Kidney (tissue), 14 donors: ENCODE measurements around the gene SEMA5A. TPM values are rescaled to one million over a fixed set of nuclear protein-coding genes. Genes with fewer than 3 reads are reported as not detected.
A peak's percentile ranks its signal among the peaks of the same experiment; 100 is the strongest.

Experiments
- DNase-seq, 5 donors: peaks; one replicate each; pipeline ENCODE4 v3.0.0-alpha.2; 2013 to 2020
- FAIRE-seq: peaks from 2 replicates; lab custom pipeline; 2012; peaks lifted over from hg19 to GRCh38; lab: Jason Lieb, UNC
- H3K27ac ChIP-seq, 2 donors: one replicate each; pipeline ENCODE4 v1.7.0; 2013; ENCODE audit warnings: low read depth in 2 of 2, low read length in 2 of 2, inconsistent platforms in 1 of 2
- H3K27me3 ChIP-seq: one replicate; pipeline ENCODE4 v1.7.1; 2013; ENCODE audit warnings: low read length, inconsistent platforms; ENCODE audit not compliant: control insufficient read depth, insufficient read depth
- H3K36me3 ChIP-seq, 3 donors: one replicate each; pipeline versions ENCODE4 v1.7.0 to v1.7.1; 2013; ENCODE audit warnings: low read length in 3 of 3, control low read depth in 1 of 3, inconsistent platforms in 1 of 3; ENCODE audit not compliant: insufficient read depth in 3 of 3, control insufficient read depth in 2 of 3
- H3K4me1 ChIP-seq, 3 donors: one replicate each; pipeline versions ENCODE4 v1.7.0 to v1.7.1; 2013; ENCODE audit warnings: low read length in 3 of 3, inconsistent platforms in 1 of 3, low read depth in 1 of 3; ENCODE audit not compliant: control insufficient read depth in 2 of 3, insufficient read depth in 2 of 3
- H3K4me3 ChIP-seq, 3 donors: one replicate each; pipeline versions ENCODE4 v1.7.0 to v1.8.1; 2013; ENCODE audit warnings: low read length in 3 of 3, control low read depth in 1 of 3, inconsistent platforms in 1 of 3
- H3K9ac ChIP-seq, 3 donors: one replicate each; pipeline versions ENCODE4 v1.7.0 to v1.7.1; 2013; ENCODE audit warnings: low read length in 3 of 3, control low read depth in 1 of 3, inconsistent platforms in 1 of 3
- H3K9me3 ChIP-seq, 3 donors: one replicate each; pipeline versions ENCODE4 v1.7.0 to v1.7.1; 2013; ENCODE audit warnings: low read length in 3 of 3, control low read depth in 1 of 3, inconsistent platforms in 1 of 3; ENCODE audit not compliant: control insufficient read depth in 2 of 3, insufficient read depth in 1 of 3
- intact Hi-C: fragments of 100-400 bp; cut with DNase I; formaldehyde crosslinking; loops from one replicate; pipeline ENCODE4 v1.11.1; 2022
- polyA plus RNA-seq: library from polyadenylated mRNA; stranded (reverse); fragments of 350-450 nt; fragmentation: Illumina TruSeq; extraction: RNeasy Lipid Tissue Mini Kit (QIAGEN cat#74804); gene quantifications from one replicate; pipeline ENCODE4 v1.2.3, GENCODE V29; 2014; ENCODE audit warnings: low read depth, low replicate concordance; ENCODE audit not compliant: insufficient read depth
- total RNA-seq: library from RNA; stranded (reverse); fragmentation: NEBNext Ultra II Directional; extraction: Animal tissue kit (Norgen Biotek cat#: 25700); gene quantifications from one replicate; pipeline ENCODE4 v1.2.1, GENCODE V29; 2021
- TF ChIP-seq, protein P1 (sequence below): IDR thresholded peaks from 3 replicates; pipeline ENCODE4 v1.5.1; 2012; ENCODE audit warnings: mild to moderate bottlenecking, moderate library complexity, borderline replicate concordance; ENCODE audit not compliant: insufficient read depth; ENCODE audit errors: extremely low read depth
- donor health status: control.
- donor health status: control.
- donor health status: control.
- donor health status: control.
- donor health status: control.
- donor health status: DM: yes; HTN: yes; CAD: no.
- donor health status: Normal renal cell carcinoma (clear cell type).

Gene SEMA5A
- total and polyA plus RNA-seq, 2 donors from 2014 or later: 7.9 to 23.3 TPM

DNA sequence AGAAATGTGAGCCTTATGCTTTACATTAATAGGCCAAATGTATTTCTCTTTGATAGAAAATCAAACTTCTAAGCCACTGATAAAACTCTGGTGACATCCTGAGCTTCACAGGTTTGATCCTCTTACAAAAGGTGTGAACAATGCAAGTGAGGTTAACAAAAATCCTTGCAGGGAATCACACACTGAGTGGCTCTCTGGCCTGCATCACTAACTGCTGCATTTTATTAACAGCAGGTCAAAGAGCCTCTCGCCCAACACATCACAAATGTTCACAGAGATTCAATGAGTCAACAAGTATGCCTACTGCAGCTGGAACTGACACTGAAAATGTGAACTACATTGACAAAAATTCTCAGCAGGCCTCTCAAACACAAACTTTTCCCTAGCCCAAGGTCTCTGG, 122.3 kb downstream of the SEMA5A start:
- Histone ChIP-seq H3K27ac (peak overlapping the region; percentile 23), H3K4me3 (no peak overlapping the region), H3K9ac (no peak overlapping the region), H3K4me1 (peaks cover 0 to 32% (median 0%) of the 10 kb centered on the region in 3 donors), H3K27me3 (no peaks in the 10 kb centered on the region), H3K36me3 (no peaks in the 10 kb centered on the region), H3K9me3 (no peaks in the 10 kb centered on the region)
- no peak for DNase-seq
- TF ChIP-seq, protein P1, sequence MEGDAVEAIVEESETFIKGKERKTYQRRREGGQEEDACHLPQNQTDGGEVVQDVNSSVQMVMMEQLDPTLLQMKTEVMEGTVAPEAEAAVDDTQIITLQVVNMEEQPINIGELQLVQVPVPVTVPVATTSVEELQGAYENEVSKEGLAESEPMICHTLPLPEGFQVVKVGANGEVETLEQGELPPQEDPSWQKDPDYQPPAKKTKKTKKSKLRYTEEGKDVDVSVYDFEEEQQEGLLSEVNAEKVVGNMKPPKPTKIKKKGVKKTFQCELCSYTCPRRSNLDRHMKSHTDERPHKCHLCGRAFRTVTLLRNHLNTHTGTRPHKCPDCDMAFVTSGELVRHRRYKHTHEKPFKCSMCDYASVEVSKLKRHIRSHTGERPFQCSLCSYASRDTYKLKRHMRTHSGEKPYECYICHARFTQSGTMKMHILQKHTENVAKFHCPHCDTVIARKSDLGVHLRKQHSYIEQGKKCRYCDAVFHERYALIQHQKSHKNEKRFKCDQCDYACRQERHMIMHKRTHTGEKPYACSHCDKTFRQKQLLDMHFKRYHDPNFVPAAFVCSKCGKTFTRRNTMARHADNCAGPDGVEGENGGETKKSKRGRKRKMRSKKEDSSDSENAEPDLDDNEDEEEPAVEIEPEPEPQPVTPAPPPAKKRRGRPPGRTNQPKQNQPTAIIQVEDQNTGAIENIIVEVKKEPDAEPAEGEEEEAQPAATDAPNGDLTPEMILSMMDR: no peak
- intact Hi-C loops: no loop called here
- peak; percentile 46 for FAIRE-seq

DNA sequence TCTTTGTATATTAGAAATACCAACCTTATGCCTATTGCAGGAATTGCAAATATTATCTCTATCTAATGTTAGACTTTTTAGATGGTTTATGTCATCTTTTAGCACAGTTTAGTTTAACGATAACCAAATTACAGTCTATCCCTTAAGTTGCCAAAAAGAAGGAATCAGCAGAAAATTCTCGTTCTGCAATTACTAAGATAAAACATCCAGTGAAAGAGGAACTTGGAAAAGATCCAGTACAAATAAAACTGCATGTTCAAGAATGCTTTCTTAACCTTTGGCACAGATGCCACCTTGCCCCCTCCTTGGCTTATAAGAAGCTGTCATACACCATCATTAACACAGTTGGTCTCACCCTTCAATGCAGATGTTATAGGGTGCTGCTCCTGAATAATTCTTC, 124.0 kb downstream of the SEMA5A start:
- Histone ChIP-seq H3K4me3 (no peak overlapping the region), H3K9me3 (no peaks in the 10 kb centered on the region), H3K27ac (peak overlapping the region in 1 of 2 donors; percentile 2), H3K36me3 (no peaks in the 10 kb centered on the region), H3K27me3 (no peaks in the 10 kb centered on the region), H3K4me1 (peaks cover 0 to 27% (median 0%) of the 10 kb centered on the region in 3 donors), H3K9ac (no peak overlapping the region)
- intact Hi-C loops: no loop called here
- peak in 1 of 5 donors; percentile 33 for DNase-seq
- FAIRE-seq: no peak
- TF ChIP-seq, protein P1: no peak

DNA sequence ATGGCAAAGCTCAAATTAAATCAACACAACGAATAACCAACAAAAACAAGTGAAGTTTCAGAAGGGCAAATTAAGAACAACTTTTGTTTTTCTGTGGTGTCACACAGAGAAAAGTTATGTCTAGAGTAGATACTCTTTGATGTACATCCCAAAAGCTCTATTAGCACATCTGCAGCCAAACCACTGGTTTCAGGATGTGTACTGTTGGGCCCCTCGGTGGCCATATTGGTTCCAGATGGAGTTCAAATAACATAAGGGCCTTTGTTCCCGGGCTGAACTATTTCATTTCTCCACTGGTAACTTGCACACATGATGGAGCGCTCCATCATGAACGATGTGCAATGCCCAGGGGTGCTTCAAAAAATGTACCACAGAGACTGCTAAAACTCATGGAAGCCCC, 126.1 kb downstream of the SEMA5A start:
- no peak overlapping the region for H3K9ac ChIP-seq
- no peaks in the 10 kb centered on the region for H3K36me3 ChIP-seq
- no peaks in the 10 kb centered on the region for H3K27me3 ChIP-seq
- H3K4me1 ChIP-seq: peaks cover 0 to 23% (median 0%) of the 10 kb centered on the region in 3 donors
- intact Hi-C loops: no loop called here
- H3K27ac ChIP-seq: no peak overlapping the region
- FAIRE-seq (no peak), DNase-seq (no peak)
- no peaks in the 10 kb centered on the region for H3K9me3 ChIP-seq
- no peak overlapping the region for H3K4me3 ChIP-seq
- TF ChIP-seq, protein P1: no peak

DNA sequence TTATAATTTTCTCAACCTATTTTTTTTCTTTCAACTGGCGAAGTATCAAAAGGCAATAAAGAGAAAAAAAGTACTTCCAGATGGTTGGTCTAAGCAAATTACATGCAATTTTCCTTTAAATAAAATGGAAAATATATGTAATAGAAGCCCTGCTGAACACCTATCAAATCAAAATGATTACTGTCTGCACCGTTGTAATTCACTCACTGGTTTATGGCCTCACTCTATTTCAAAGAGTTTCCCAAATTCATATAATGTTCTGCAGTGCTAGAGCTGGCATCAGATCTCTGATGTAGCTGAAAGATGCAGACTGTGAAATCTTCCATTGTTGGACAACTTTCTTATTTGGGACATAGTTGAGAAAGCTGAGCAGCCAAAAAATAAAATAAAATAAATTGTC, 130.3 kb downstream of the SEMA5A start:
- Histone ChIP-seq H3K9me3 (no peaks in the 10 kb centered on the region), H3K9ac (no peak overlapping the region), H3K27ac (no peak overlapping the region), H3K4me3 (no peak overlapping the region), H3K27me3 (no peaks in the 10 kb centered on the region), H3K4me1 (no peaks in the 10 kb centered on the region), H3K36me3 (no peaks in the 10 kb centered on the region)
- FAIRE-seq (no peak), DNase-seq (no peak)
- TF ChIP-seq, protein P1: no peak
- intact Hi-C loops: no loop called here
